ENCODE measurements around the gene MIF.

GRCh38 chr22:23891726-23892125 lies 2.5 kb upstream of the MIF start:
- TF ChIP-seq CTCF (IDR thresholded peaks at IDR 0.05) (no peak), POLR2A (IDR thresholded peaks at IDR 0.05) (no peak)
